K562 (cell line): Measurements from ENCODE around the gene MS4A2. TPM values are rescaled to one million over a fixed set of nuclear protein-coding genes. Genes with fewer than 3 reads are reported as not detected.

Experiments
- ATAC-seq: fragments of 200-7000 bp; cut with Tn5 transposase; 3 replicates; pipeline ENCODE4 v1.9.1; 2020; ENCODE audit warnings: moderate library complexity
- BruUV-seq: library from RNA; stranded (reverse); fragments of 400-500 nt; replicated peaks from 2 replicates; lab custom pipeline; 2021; lab: Mats Ljungman, UMichigan
- CTCF ChIA-PET: fragments of 300-600 bp; formaldehyde crosslinking; extraction: SDS; loops from one replicate; lab custom pipeline; 2021; ENCODE audit warnings: low intra/inter-chr PET ratio; lab: Yijun Ruan, JAX
- POLR2A ChIA-PET: fragments of 300-600, 350-650 bp; sonication (Branson Sonifier 250); formaldehyde crosslinking; extraction: SDS; loops from one replicate; lab custom pipeline; 2021; ENCODE audit warnings: antibody characterized with exemption, inconsistent platforms; lab: Yijun Ruan, JAX
- DNase-seq, 4 experiments: peaks; one replicate each; pipeline versions ENCODE4 v3.0.0 to v3.0.0-alpha.2; 2011 to 2018; ENCODE audit warnings: low spot score in 3 of 4, mixed read lengths in 3 of 4; ENCODE audit errors: extremely low read depth in 1 of 4
- FAIRE-seq: peaks from 2 replicates; lab custom pipeline; 2011; peaks lifted over from hg19 to GRCh38; lab: Jason Lieb, UNC
- H2AFZ ChIP-seq: 2 replicates; pipeline ENCODE4 v1.6.0; 2011; ENCODE audit warnings: low read depth, low read length, control low read depth, inconsistent platforms
- H3K27ac ChIP-seq: fragments of 200-600 bp; 3 replicates; pipeline ENCODE4 v1.8.0; 2011; ENCODE audit warnings: low read depth, mild to moderate bottlenecking, control low read depth, inconsistent platforms, low read length, moderate library complexity, mixed read lengths; ENCODE audit errors: extremely low read depth
- H3K27me3 ChIP-seq, 2 experiments: fragments of 300-600 bp in 1 of 2; 2 replicates in 1 of 2; 3 replicates in 1 of 2; pipeline versions ENCODE4 v1.6.0 to v1.8.0; 2011; ENCODE audit warnings: inconsistent platforms in 2 of 2, low read length in 2 of 2, mild to moderate bottlenecking in 1 of 2, mixed read lengths in 1 of 2, moderate library complexity in 1 of 2; ENCODE audit not compliant: control insufficient read depth in 2 of 2, insufficient read depth in 2 of 2
- H3K36me3 ChIP-seq: fragments of 300-600 bp; 3 replicates; pipeline ENCODE4 v1.8.0; 2011; ENCODE audit warnings: mild to moderate bottlenecking, low read length, inconsistent platforms; ENCODE audit not compliant: control insufficient read depth, insufficient read depth
- H3K4me1 ChIP-seq, 2 experiments: fragments of 200-600 bp in 1 of 2; replicated peaks in 1 of 2; 2 replicates in 1 of 2; 3 replicates in 1 of 2; pipeline versions ENCODE4 v1.5.1 to v1.8.0; 2011; ENCODE audit warnings: inconsistent platforms in 2 of 2, low read length in 2 of 2, mild to moderate bottlenecking in 1 of 2, mixed read lengths in 1 of 2, moderate library complexity in 1 of 2; ENCODE audit not compliant: control insufficient read depth in 2 of 2, insufficient read depth in 2 of 2
- H3K4me2 ChIP-seq: 2 replicates; pipeline ENCODE4 v1.6.1; 2011; ENCODE audit warnings: low read length, control low read depth, inconsistent platforms, mixed read lengths; ENCODE audit not compliant: insufficient read depth
- H3K4me3 ChIP-seq: fragments of 200-600 bp; sonication (generic), shearing (Covaris generic); 2 replicates; pipeline ENCODE4 v1.5.1; 2016; ENCODE audit warnings: control low read depth, inconsistent platforms
- H3K79me2 ChIP-seq: fragments of 200-600 bp; 3 replicates; pipeline ENCODE4 v1.8.0; 2011; ENCODE audit warnings: low read length, inconsistent platforms; ENCODE audit not compliant: control insufficient read depth, insufficient read depth
- H3K9ac ChIP-seq, 2 experiments: 2 replicates each; pipeline versions ENCODE4 v1.6.0 to v1.6.1; 2011; ENCODE audit warnings: low read depth in 2 of 2, low read length in 2 of 2, control low read depth in 1 of 2, inconsistent platforms in 1 of 2, mild to moderate bottlenecking in 1 of 2, mixed read lengths in 1 of 2; ENCODE audit not compliant: insufficient read depth in 1 of 2
- H3K9me1 ChIP-seq: one replicate; pipeline ENCODE4 v1.6.0; 2011; ENCODE audit warnings: inconsistent platforms, mild to moderate bottlenecking, low read length, moderate library complexity; ENCODE audit not compliant: control insufficient read depth, insufficient read depth
- H3K9me3 ChIP-seq: replicated peaks from 2 replicates; pipeline ENCODE4 v1.5.1; 2011; ENCODE audit warnings: low read depth, low read length, inconsistent platforms; ENCODE audit not compliant: control insufficient read depth, insufficient read depth
- H4K20me1 ChIP-seq: replicated peaks from 2 replicates; pipeline ENCODE4 v1.6.1; 2011; ENCODE audit warnings: low read length, inconsistent platforms, mixed read lengths; ENCODE audit not compliant: control insufficient read depth, insufficient read depth
- PKNOX1 ChIP-seq: fragments of 450-650 bp; IDR thresholded peaks from 2 replicates; pipeline ENCODE4 v1.6.1; 2016
- ZNF232 ChIP-seq: sonication (generic); formaldehyde crosslinking; IDR thresholded peaks from 2 replicates; pipeline ENCODE4 v1.8.0; 2022; ENCODE audit warnings: mild to moderate bottlenecking, missing genetic modification reagents
- ZNF324 ChIP-seq: fragments of 250-450 bp; sonication (Bioruptor Pico); IDR thresholded peaks from 2 replicates; pipeline ENCODE4 v1.4.0; 2020; ENCODE audit warnings: mild to moderate bottlenecking
- ZNF766 ChIP-seq: fragments of 200-800 bp; sonication (Bioruptor generic); conservative IDR thresholded peaks from 2 replicates; pipeline ENCODE4 v1.6.1; 2016; ENCODE audit warnings: missing genetic modification characterization, missing compliant biosample characterization
- WGBS: fragments of 100-300 bp; shearing (Covaris generic); methylation state at CpG from one replicate; pipeline ENCODE4 v1.1.6; 2016; ENCODE audit warnings: low coverage, mixed read lengths; ENCODE audit not compliant: insufficient coverage; ENCODE audit errors: missing lambda C conversion rate; 5-methylcytosine and 5-hydroxymethylcytosine counted together
- in situ Hi-C: fragments of 300-500 bp; cut with MboI; formaldehyde crosslinking; loops from 4 replicates; pipeline ENCODE4 v1.15.0; 2018; ENCODE audit warnings: inconsistent platforms, mixed read lengths
- intact Hi-C: fragments of 100-400 bp; cut with micrococcal nuclease; formaldehyde crosslinking; loops from 2 replicates; pipeline ENCODE4 v1.14.2; 2022
- polyA plus RNA-seq, 8 experiments: library from polyadenylated mRNA; depleted of rRNA in 4 of 8; stranded (reverse) in 5 of 8; unstranded in 3 of 8; fragments of >200 nt; fragmentation: Nextera tagmentation in 2 of 8; fragmentation: Illumina TruSeq in 1 of 8; extraction: Ambion mirVana in 2 of 8; extraction: Trizol in 1 of 8; gene quantifications; 2 replicates each; pipeline versions ENCODE4 v1.2.1 to v1.2.3, GENCODE V29; 2011 to 2014; ENCODE audit warnings: inconsistent platforms in 1 of 8, missing spikeins in 1 of 8
- total RNA-seq, 7 experiments: library from RNA; depleted of rRNA in 6 of 7; stranded (reverse); fragments of >200 nt in 6 of 7; fragmentation: Illumina TruSeq in 2 of 7; extraction: Trizol in 2 of 7; gene quantifications; 2 replicates each; pipeline versions ENCODE4 v1.2.1 to v1.2.3, GENCODE V29; 2011 to 2021; ENCODE audit warnings: low replicate concordance in 1 of 7

Gene MS4A2
- total and polyA plus RNA-seq, 9 of the 15 experiments (the other 6 are each of a cell fraction or from before 2014, with no cell fraction given) = 0.06 to 5.7 (median 0.86) TPM

GRCh38 chr11:60122414-60123036 lies 34.1 kb downstream of the MS4A2 start:
- TF ChIP-seq ZNF232 (CRISPR knock-in tag) (peak; percentile 91), PKNOX1 (peak; percentile 67), ZNF766 (CRISPR knock-in tag) (peak; percentile 63; the same call in 1 of the 2 replicates), ZNF324 (CRISPR knock-in tag) (no peak)
- CTCF ChIA-PET = no interaction called here

More at GRCh38 chr11:60122414-60123036, 34.1 kb downstream of the MS4A2 start:
- 0 out of 2 replicates have a peak overlapping the region, but pooled peaks have one; percentile 14 for H2AFZ ChIP-seq
- BruUV-seq = no TSS peak
- POLR2A ChIA-PET = interaction anchor here (0.6 to 1.3 kb wide), 2 partner anchors 134 to 193 kb away, joined by 3 read pairs; no protein-coding TSS in a partner anchor
- no peak overlapping the region for H3K9ac ChIP-seq
- in situ Hi-C loops = no loop called here
- H3K27ac ChIP-seq = no peak overlapping the region
- no peaks in the 10 kb centered on the region for H3K79me2 ChIP-seq
- WGBS = 32% methylated on average over 3 of the region's 3 CpGs
- no peak for ATAC-seq
- H3K9me3 ChIP-seq = 0 out of 2 replicates have a peak, but pooled peaks cover 8% of the 10 kb centered on the region
- H3K9me1 ChIP-seq = no peaks in the 10 kb centered on the region
- DNase-seq = no peak
- H3K4me1 ChIP-seq = peaks cover 3 to 37% of the 10 kb centered on the region in 2 experiments; a peak in 3 of 5 replicates
- H3K4me2 ChIP-seq = no peak overlapping the region
- H3K4me3 ChIP-seq = no peak overlapping the region
- H3K27me3 ChIP-seq = no peaks in the 10 kb centered on the region
- intact Hi-C loops = loop anchor here (5.0 kb wide), 1 partner anchor 65 kb away; the partner anchor contains the start of gene MS4A3
- no peak for FAIRE-seq
- no peaks in the 10 kb centered on the region for H3K36me3 ChIP-seq
- H4K20me1 ChIP-seq = no peaks in the 10 kb centered on the region
